Activated naive CD4-positive, alpha-beta T cell treated with anti-CD3 and anti-CD28 coated beads, Interleukin-2, amount 50 U/mL, for 72 hours (primary cell): ENCODE measurements around the gene CXXC4. TPM values are rescaled to one million over a fixed set of nuclear protein-coding genes. Genes with fewer than 3 reads are reported as not detected.
A peak's percentile ranks its signal among the peaks of the same experiment; 100 is the strongest.

Source experiments
- ATAC-seq, 2 donors: fragments of 150-1000 bp; cut with Tn5 transposase; 2 replicates each; pipeline ENCODE4 v1.10.0; 2021; ENCODE audit warnings: mild to moderate bottlenecking in 2 of 2, moderate library complexity in 2 of 2
- DNase-seq, 2 donors: peaks; one replicate each; pipeline ENCODE4 v3.0.0; 2021 to 2022; ENCODE audit warnings: low spot score in 2 of 2
- H3K27ac Mint-ChIP-seq, 2 donors: one replicate each; pipeline ENCODE4 v1.8.0; 2022; ENCODE audit warnings: mild to moderate bottlenecking in 2 of 2, mixed read lengths in 2 of 2
- H3K36me3 Mint-ChIP-seq, 2 donors: one replicate each; pipeline ENCODE4 v1.8.0; 2022; ENCODE audit warnings: mixed read lengths in 2 of 2
- H3K9me3 Mint-ChIP-seq, 2 donors: one replicate each; pipeline ENCODE4 v1.8.0; 2022; ENCODE audit warnings: mixed read lengths in 2 of 2
- total RNA-seq, 2 donors: library from RNA; stranded (reverse); gene quantifications; one replicate each; pipeline ENCODE4 v1.2.3, GENCODE V29; 2022

Gene CXXC4
- total RNA-seq, result not detected

DNA sequence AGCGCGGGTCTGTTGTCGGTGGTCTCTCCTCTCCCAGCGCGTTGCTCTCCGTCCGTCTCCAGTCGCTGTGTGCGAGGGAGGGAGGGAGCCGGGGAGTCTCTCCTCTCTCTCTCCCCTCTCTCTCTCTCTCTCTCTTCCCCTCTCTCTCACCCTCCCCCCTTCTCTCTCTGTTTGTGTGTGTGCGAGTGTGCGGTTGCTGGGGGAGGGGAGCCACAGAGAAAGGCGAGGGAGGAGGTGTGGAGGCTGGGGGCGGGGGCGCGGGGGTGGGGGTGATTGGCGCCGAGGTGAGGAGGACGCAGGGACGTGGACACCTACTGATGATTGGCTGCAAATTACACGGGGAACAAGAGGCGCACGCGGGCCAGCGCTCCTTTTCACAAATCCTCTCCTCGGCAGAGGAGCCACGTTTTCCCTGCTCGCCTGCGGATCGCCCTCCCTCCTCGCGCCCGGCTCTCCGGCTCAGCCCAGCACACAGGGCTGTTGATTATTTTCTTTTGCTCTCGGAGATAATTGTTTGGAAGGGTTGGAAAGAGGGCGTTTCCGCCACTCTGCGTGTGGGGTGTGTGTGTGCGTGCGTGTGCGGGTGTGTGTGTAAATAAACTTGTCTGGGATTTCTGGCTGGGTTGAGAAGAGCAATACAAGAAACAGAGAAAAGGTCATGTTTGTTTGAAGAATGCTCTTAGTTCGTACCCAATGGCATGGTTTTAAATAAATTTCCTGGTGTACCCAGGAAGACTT is at the start of gene CXXC4:
Gene CXXC4 (minus strand): TSS at position 73 of the 738 bp plus-strand sequence. CDS start 3,092 bp downstream, outside the sequence.
- Mint-ChIP-seq H3K9me3 (no peaks in the 10 kb centered on the region), H3K36me3 (peaks cover 8 to 23% of the 10 kb centered on the region in 2 donors), H3K27ac (no peak within 1 kb of the TSS)
- DNase-seq (no peak), ATAC-seq (peak in 1 of 2 donors; percentile 23)

DNA sequence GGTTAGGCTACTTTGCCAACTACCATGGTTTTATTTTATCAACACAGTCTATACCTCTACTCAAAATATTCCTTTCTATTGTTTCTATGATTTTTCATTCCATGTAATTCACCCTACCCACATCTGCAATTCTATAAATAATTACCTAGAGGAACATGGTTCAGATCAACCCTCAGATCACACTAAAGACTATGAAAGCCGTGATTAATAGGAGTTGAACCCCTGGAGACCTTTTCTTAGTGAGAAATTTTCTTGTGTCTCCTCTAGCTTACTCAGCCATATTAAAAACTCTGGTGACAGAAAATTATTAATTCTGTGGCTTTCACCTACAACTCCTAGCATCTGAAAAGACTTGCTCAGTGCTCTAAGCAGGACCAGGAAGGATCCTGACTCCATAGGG is 38.5 kb upstream of the CXXC4 start:
- DNase-seq (no peak), ATAC-seq (no peak)
- no peaks in the 10 kb centered on the region for H3K36me3 Mint-ChIP-seq
- no peak overlapping the region for H3K27ac Mint-ChIP-seq
- H3K9me3 Mint-ChIP-seq, result peaks cover 0 to 6% of the 10 kb centered on the region in 2 donors

DNA sequence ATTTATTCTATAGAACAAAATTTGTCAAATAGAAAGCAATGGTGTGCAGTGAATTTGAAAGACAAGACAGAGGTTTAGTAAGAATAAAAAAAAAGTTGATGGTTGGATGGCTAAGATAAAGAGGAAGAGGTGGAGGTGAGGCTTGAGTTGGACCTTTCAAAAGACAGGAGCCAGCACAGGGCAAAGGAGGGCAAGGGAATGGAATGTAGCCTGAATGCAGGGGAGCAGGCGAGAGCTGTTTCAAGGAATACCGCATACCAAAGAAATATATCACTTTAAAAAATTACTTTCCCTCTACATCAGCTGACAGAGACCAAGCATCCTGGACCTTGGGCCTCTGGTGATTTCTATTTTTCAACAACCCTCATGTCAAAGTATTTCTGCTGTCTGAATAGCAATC is 38.0 kb upstream of the CXXC4 start:
- ATAC-seq, result no peak
- no peak for DNase-seq
- Mint-ChIP-seq H3K27ac (no peak overlapping the region), H3K9me3 (peaks cover 5 to 8% of the 10 kb centered on the region in 2 donors), H3K36me3 (no peaks in the 10 kb centered on the region)

DNA sequence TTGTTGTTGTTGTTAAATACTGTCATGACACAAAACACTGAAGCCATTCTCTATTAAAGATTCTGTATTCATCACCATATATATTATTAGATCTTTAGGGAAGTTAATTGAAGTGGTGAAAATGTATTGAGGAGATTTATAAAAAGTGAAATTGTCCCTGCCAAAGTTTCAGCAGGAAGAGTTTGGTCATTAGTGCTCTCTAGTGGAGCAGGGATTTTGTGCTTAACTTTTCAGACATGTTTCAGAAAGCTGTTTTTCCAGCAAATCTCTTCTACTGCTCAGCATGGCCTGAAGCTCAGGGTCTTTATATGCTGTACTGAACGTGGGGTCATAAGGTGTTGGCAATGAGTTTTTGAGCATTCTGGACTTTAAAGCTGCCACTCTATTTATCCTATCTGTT is 36.7 kb upstream of the CXXC4 start:
- DNase-seq (no peak), ATAC-seq (no peak)
- Mint-ChIP-seq H3K27ac (no peak overlapping the region), H3K9me3 (peaks cover 7 to 9% of the 10 kb centered on the region in 2 donors), H3K36me3 (no peaks in the 10 kb centered on the region)

DNA sequence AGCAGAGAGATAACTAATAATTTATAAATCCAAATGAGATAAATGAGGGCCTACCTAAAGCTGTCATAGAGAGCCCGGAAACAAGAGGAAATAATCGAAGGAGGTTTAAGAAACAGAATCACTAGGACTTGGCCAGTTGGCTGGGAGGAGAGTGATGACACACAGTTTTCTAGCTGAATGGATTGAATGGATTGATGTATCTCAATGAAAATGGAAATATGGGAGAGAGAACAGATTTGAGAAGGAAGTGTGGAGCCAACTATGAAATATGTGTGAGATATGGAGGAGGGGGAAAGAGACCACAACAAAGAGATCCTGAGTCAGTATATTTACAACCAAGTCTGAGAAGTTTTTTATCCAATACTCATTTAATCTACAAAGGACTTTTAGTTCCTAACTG is 35.7 kb upstream of the CXXC4 start:
- DNase-seq, result no peak

DNA sequence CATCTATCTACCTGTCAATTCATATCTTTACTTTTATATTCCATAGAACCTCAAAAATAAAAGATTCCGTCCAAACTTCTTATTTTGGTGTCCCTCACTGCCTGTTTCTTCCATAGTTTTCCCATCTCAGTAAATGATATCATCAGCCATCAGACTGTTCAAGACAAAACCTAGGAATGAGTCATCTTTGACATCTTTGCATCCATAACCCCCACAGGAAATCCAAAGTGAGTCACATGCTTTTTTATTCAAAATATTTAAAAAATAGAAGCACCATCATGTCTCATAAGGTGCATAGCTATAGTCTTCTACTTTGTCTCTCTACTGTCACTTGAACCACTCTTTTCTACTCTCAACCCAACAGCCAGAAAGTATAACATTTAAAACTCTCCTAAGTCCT is 29.9 kb upstream of the CXXC4 start:
- Mint-ChIP-seq H3K9me3 (peaks cover 4 to 14% of the 10 kb centered on the region in 2 donors), H3K36me3 (no peaks in the 10 kb centered on the region), H3K27ac (no peak overlapping the region)
- ATAC-seq, result no peak
- DNase-seq, result no peak

More for the DNA sequence above, 35.7 kb upstream of the CXXC4 start:
- Mint-ChIP-seq H3K9me3 (peaks cover 7 to 9% of the 10 kb centered on the region in 2 donors), H3K27ac (no peak overlapping the region), H3K36me3 (no peaks in the 10 kb centered on the region)
- no peak for ATAC-seq

DNA sequence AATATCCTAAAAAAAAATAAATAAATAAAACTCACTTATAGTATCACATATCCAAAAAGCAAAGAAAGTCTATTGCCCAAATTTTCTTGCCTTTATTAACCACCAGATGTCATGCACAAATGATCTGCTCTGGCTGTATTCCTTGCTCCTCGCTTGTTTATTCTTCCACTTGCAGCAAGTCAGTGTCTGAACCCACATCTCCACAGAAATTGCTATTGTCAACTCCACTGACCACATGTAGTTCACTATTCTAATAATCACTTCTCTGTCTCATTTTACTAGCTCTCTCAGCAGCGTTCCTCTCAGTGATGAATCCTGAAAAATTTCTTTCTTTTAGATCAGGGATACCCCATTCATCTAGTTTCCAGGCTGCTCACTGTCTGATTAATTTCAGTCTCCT is 29.3 kb upstream of the CXXC4 start:
- no peak for ATAC-seq
- peaks cover 7 to 17% of the 10 kb centered on the region in 2 donors for H3K9me3 Mint-ChIP-seq
- DNase-seq, result no peak
- no peaks in the 10 kb centered on the region for H3K36me3 Mint-ChIP-seq
- H3K27ac Mint-ChIP-seq, result no peak overlapping the region

DNA sequence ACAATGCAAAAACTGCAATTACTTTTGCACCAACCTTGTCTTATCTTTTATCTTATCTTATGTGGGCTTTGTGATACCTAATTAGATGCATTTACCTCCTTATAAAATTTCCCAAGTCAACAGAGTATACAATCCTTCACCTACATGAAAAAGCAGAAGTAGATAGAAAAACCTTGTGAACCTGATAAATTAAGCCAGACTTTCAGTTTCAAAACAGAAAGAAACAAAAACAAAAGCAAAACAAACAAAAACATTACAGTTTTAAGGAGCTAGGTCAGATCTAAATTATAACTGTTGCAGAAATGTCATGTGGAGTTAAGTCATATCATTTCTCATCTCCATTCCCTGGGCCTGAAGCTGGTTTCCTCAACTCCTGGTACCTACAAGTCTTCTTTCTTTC is 24.9 kb upstream of the CXXC4 start:
- H3K9me3 Mint-ChIP-seq, result peaks cover 15 to 18% of the 10 kb centered on the region in 2 donors
- no peaks in the 10 kb centered on the region for H3K36me3 Mint-ChIP-seq
- no peak overlapping the region for H3K27ac Mint-ChIP-seq
- no peak for ATAC-seq
- DNase-seq, result no peak

DNA sequence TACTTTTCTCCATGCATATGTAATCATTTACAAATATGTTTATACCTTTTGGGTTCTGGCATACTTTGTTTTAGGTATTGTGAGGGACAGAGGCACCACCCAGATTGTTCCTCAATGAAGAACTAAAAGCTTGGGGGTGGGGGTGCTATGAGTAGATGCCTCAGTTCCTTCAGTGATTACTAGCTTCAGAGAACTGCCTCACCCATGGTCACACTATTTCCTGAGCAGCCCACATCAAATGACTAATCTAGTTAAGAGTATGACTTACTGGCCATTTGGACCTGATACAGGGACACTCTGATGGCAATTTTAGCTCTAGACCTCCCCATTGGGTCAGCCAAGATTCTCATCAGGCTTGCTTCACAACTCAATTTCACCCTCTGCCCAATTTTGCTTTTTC is 22.2 kb upstream of the CXXC4 start:
- ATAC-seq (no peak), DNase-seq (no peak)
- H3K27ac Mint-ChIP-seq, result no peak overlapping the region
- H3K36me3 Mint-ChIP-seq, result no peaks in the 10 kb centered on the region
- peaks cover 15 to 20% of the 10 kb centered on the region in 2 donors for H3K9me3 Mint-ChIP-seq

DNA sequence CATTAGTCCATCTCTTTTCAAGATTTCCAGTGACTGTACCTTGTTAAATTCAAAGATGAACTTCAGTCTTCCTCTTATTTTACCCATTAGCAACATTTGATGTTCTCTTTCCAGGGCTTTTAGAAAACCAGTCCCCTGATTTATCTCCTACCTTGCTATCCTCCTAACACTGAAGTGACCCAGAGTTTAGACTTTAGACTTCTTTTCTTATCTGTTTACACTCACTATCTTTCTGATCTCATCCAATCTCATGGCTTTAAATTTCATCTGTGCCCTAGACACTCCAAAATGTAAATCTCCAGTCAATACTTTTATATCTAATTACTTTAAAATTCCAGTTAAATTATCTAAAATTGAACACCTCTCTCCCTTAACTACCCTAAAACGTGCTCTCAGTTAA is 13.5 kb upstream of the CXXC4 start:
- ATAC-seq (no peak), DNase-seq (no peak)
- Mint-ChIP-seq H3K27ac (no peak overlapping the region), H3K9me3 (peaks cover 6 to 7% of the 10 kb centered on the region in 2 donors), H3K36me3 (no peaks in the 10 kb centered on the region)

DNA sequence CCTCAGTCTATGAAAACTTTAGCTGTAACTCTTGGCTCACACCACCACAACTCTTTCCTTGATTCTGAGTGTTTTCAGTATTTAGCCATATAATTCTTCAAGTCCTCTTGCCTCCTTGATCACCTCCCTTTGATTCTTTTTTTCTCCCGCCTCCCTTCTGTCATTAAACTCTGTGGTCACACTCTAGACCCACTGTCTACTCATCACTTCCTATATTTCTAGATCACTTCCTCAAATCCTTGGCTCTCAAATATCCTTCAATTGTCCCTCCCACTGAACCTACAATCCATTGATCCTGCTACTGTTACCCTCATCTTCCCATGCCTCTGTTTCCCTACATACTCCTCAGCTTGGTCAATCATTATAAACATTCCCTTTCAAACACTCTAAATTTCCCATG is 12.4 kb upstream of the CXXC4 start:
- H3K27ac Mint-ChIP-seq, result no peak overlapping the region
- ATAC-seq, result no peak
- no peaks in the 10 kb centered on the region for H3K36me3 Mint-ChIP-seq
- peaks cover 5 to 6% of the 10 kb centered on the region in 2 donors for H3K9me3 Mint-ChIP-seq
- no peak for DNase-seq

DNA sequence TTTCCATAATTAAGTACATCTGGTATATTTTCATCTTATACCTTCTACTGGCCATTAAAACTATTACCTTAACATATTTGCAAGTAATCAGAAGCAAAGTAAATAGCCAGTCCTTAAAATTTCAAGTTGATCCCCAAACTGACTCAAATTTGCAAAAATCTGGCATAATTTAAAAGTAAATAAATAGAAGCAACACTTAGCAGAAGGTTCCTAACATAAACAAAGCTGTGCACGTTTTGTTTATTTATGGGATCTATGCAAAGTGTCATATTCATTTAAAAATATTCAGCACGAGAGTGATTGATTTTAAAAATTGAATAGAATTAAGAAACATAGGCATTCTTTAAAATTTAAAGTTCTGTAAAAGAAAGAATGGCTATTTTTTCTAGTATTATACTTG is 9.8 kb upstream of the CXXC4 start:
- H3K36me3 Mint-ChIP-seq, result no peaks in the 10 kb centered on the region
- H3K27ac Mint-ChIP-seq, result no peak overlapping the region
- H3K9me3 Mint-ChIP-seq, result peaks cover 5 to 6% of the 10 kb centered on the region in 2 donors
- ATAC-seq, result no peak
- DNase-seq, result no peak

DNA sequence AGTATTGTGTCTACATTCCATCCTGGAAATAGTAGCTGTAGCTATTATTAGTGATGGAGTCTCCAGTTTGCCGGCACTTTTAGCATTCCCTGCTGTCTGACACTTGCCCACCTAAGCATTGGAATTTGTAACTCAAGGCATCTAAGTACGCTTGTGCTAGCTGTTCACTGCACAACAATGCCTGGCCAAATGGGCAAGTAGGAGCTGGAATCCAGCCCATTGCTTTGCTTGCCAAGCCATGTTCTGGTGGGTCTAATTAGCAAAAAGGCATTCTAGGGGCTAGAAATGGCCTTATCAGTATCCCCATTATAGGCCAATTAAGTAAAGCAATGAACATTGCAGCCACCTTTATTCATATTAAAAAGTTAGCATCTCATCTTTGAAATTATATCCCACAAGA is 7.8 kb upstream of the CXXC4 start:
- DNase-seq, result no peak
- peaks cover 5 to 6% of the 10 kb centered on the region in 2 donors for H3K9me3 Mint-ChIP-seq
- no peak for ATAC-seq
- no peak overlapping the region for H3K27ac Mint-ChIP-seq
- H3K36me3 Mint-ChIP-seq, result no peaks in the 10 kb centered on the region

DNA sequence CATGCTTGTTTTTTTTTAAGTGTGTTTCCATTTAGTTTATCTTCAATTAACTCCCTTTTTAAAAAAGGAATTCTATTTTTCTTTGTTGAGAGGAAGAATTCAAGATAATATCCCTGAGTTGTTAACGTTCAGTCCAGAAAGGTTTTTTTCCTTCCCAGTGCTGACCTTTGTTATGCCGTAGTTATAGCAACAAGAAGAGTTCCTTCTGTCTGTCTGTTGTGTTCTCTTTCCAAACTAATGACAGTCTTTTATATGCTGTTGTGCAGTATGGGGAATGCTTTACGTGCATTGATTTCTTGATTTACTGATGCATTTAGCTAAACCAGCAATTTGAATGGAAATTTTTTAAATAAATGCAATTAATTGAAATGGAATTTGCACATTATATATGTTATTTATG is 6.6 kb upstream of the CXXC4 start:
- Mint-ChIP-seq H3K27ac (no peak overlapping the region), H3K36me3 (no peaks in the 10 kb centered on the region)
- ATAC-seq, result no peak

DNA sequence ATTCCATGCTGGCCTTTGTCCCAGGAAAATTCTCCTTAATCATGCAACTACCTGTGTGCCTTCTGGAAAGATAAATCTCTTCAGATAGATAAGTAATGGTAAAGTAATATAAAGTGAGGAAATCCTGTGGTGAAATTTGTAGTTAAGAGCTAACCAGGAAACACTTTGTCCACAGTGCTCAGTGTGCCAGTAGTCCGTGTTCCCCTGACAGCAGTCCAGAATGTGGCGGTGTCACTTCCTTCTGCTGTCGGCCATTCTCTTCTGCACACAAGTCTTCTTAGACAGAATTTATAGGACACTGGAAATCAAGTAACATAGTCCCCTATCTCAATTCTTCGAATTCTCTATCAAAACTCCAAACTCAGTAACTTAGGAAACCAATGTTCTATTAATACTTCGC is 5.7 kb upstream of the CXXC4 start:
- DNase-seq (no peak), ATAC-seq (no peak)
- H3K9me3 Mint-ChIP-seq, result peaks cover 1 to 2% of the 10 kb centered on the region in 2 donors
- H3K36me3 Mint-ChIP-seq, result peaks cover 4% of the 10 kb centered on the region in 2 donors
- H3K27ac Mint-ChIP-seq, result no peak overlapping the region

More for the DNA sequence above, 6.6 kb upstream of the CXXC4 start:
- no peak for DNase-seq
- H3K9me3 Mint-ChIP-seq, result peaks cover 5 to 6% of the 10 kb centered on the region in 2 donors

DNA sequence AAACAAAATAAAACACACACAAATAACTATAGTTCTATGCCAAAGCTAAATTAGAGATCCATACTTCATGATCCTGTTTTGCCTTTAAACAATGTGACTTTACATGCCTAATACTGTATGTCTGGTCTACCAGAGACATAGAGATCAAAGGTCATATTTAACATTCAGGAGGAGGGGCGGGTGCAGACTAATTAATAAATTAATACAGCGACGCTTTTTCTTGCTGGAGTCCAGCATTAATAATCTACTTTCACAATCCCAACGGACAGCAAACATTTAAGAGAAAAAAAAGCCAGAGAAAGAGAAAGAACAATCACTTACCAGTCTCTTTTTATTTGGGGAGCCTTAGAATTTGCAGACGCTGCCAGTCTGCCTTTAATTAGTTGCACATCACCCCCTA is 509 bp downstream of the CXXC4 start:
- DNase-seq, result no peak
- no peak overlapping the region for H3K27ac Mint-ChIP-seq
- H3K36me3 Mint-ChIP-seq, result peaks cover 8 to 24% of the 10 kb centered on the region in 2 donors
- H3K9me3 Mint-ChIP-seq, result no peaks in the 10 kb centered on the region
- no peak for ATAC-seq

DNA sequence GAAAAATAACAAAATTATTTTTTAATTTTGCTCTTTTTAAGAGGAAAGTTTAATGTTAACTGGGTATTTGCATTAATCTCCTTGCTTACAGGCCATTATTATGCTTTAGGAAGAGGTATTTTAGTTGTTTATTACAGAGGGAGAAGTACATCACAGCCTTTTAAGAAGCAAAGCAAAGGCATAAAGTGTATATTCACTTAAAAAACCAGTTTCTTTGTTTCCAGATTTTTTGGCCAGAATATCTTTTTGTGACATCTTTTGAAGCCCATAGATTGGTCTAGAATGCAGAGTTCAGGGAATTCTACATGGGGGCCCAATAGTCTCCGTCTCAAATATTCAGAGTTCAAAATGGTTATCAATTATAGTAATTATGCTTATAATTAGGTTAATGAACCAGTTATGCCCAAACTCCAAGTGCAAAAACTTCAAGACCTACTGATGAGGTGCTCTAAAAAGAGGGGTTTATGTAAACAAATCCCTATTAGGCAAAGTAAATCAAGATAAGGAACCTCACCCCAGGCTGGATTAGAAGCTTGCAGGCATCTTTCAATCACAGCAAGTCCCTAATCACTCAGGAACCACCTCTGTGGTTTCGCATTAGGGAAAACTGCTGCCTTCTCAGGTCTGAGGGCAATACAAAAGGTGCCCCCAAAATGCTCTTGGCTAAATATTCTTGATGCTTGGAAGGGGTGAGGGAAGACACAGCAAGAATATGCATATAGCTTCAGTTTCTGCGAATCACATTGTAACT is 1.4 kb downstream of the CXXC4 start:
- no peaks in the 10 kb centered on the region for H3K9me3 Mint-ChIP-seq
- H3K27ac Mint-ChIP-seq, result no peak overlapping the region
- DNase-seq, result no peak
- H3K36me3 Mint-ChIP-seq, result peaks cover 8 to 24% of the 10 kb centered on the region in 2 donors
- no peak for ATAC-seq
